GM21529 (cell line): ENCODE data around the gene COL8A1.

Experiments used
- ATAC-seq: cut with Tn5 transposase; IDR thresholded peaks from one replicate; pipeline ENCODE4 v1.9.1; 2021; ENCODE audit not compliant: unreplicated experiment

The COL8A1 gene

GRCh38 chr3:99669879-99670555, 31.6 kb downstream of the COL8A1 start:
- ATAC-seq: no peak

DNA sequence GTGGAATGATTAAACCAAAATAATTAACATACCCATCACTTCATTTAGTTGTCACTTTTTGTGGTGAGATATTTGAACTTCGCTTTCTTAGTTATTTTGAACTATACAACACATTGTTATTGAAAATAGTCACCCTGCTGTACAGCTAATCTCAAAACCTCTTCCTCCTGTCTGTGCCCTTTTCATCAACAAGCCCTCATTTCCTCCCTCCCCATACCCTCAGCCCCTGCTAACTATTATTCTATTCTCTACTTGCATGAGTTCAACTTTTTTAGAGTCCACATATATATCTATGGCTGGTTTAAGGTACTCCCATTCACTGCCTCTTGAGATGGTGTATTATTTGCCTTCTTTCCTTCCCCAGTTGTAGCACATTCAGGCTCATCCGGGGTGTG, 32.2 kb downstream of the COL8A1 start:
- no peak for ATAC-seq

GRCh38 chr3:99674086-99674789, 35.8 kb downstream of the COL8A1 start:
- no peak for ATAC-seq

DNA sequence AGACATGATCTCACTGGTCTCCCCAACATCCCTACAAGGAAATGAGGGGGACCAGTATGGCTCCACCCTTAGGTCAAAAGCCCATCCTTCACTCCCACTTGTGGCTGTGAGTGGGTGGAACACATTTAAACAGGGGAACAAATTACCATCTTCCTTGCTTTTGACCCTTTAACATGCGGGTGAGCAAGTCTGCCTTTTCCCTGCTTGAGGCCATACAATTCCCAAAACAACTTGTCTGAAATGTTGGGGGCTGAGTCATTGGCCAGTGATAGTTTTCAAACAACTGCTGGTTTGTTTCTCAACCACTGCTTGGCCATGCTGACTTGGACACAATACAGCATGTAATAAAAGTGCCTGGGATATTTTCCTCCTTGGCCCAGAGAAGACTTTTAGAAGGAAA, 39.6 kb downstream of the COL8A1 start:
- ATAC-seq: no peak

- ATAC-seq: no peak
These were observed 40.5 kb downstream of the COL8A1 start for GRCh38 chr3:99678896-99679295.

DNA sequence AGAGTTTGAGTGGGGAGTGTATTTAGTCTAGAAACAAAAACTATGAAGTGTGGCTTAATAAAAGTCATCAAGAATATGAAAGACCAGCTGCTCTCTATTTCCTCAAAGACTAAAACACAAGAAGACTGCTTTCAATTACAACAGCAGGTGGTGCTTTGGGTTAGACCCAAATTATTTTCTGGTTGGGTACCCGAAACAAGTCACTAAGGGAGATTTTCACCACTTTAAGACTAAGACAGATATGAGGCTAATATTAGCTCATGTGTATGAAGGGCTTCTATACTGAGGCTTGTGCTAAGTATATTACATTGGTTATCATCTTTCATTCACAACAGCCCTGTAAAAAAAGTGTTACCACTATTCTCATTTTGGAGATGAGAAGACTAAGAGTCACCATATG, 43.1 kb downstream of the COL8A1 start:
- ATAC-seq: no peak

DNA sequence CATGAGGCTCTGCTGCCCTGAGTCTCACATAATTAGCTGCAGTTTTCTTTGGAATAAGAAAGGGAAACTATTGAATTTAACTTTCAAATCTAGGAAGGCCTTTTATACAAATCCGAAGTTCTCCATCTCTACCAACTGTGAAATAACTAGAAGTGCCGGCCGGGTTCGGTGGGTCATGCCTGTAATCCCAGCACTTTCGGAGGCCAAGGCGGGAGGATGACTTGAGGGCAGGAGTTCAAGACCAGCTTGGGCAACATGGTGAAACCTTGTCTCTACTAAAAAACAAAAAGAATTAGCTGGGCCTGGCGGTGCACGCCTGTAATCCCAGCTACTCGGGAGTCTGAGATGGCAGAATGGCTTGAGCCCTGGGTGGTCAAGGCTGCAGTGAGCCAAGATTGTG, 43.6 kb downstream of the COL8A1 start:
- no peak for ATAC-seq

DNA sequence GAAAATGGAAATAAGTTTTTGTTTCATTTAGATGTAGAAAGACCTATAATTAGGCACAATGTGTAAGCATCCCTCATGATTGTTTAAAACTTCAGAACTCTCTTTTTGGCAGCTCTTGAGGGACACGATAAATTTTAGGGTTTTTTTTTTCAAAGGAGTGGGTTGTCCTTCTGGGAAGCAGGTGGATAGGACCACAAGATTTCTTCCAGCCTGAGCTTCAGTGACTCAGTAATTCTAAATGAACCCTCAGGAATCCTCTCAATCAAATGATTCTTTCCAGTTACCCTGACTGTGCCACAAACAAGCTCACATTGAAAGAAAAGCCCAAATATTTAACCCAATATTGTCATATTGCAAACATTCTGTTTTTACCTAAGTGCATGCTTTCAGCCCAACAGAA, 45.1 kb downstream of the COL8A1 start:
- no peak for ATAC-seq

DNA sequence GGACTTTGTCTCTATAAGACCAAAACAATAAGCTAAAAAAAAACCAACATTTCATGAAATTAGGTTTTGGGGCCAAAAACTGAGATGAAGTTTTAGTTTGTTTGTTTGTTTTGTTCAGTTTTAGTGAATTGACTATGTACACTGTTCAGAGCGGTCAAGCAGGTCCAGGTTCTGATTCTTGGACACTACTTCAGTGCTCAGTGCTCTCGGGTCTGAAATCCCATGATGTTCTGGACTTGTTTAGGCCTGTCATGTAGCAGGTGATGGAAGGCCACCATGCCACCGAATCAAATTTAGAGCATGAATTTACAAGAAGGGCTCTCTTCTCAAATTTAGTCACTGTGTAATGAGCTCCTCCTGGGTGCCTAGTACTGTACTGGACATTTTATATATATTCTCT, 45.5 kb downstream of the COL8A1 start:
- ATAC-seq: no peak

DNA sequence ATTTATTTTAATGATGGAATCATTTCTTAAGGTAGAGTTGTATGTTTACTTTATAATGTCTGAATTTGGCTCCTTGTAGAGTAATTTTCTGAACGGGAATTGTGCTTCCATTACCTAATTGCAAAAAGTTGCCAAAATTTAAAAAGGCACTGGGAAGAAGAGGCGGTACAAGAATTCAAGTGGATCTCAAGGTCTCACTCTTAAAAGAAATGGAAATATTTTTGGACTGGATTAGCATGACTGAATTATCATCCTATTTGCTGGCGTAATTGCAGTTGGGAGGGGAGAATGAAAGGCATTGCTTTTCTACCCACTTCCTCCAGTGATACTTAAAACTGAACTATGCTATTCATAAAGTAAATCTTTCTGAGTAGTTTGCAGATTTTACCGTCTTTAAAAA, 46.2 kb downstream of the COL8A1 start:
- no peak for ATAC-seq

GRCh38 chr3:99686469-99686868, 48.1 kb downstream of the COL8A1 start:
- peak; percentile 15 for ATAC-seq

DNA sequence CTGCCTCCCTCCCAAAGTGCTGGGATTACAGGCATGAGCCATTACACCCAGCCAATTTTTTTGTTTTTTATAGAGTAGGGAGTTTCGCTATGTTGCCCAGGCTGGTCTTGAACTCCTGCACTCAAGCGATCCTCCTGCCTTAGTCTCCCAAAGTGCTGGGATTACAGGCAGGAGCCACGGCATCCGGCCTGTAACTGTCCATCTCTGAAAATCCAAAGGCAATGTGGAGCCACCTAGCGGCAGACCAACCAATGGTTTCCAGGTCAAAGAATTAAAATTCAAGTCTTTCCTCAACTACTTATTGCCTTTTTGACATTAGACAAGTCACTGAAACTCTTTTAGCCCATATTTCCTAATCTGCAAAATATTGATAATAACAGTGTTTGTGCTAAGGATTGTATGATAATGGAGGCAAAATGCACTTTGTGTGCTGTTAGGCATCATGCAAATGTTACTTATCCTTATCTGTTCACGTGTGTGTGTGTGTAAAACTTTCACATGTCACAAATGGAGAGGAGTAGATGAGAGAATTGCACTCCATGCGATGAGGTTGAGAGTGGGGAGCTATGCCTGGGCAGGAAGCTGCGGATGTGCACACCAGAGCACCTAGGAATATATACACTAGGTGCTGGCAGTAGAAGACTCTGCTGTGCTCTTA, 48.7 kb downstream of the COL8A1 start:
- ATAC-seq: peak; percentile 82

DNA sequence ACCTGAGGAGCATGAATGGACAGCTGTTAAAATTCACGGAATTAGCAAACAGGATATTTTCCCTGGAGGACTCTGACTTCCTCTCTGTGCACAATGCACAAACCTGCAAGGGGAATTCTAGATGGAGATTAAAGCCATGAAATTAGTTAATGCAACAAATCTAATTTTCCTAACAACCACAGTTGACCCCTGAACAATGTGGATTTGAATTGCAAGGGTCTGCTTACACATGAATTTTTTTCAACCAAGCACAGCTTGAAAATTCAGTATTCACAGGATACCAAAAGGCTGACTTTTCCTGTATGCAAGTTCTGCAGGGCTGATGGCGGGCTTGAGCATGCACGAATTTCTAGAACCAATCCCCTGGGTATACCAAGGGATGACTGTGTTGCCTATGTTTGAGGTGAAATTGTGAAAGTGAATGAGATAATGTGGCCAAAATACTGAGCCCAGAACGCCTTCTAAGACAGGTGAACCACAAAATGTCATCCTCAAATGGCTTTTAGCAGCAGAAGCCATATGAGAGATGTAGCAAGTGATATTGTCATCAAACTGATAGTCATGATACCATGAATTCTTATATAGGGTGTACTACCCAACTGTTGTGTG, 52.5 kb downstream of the COL8A1 start:
- no peak for ATAC-seq

GRCh38 chr3:99693636-99694035, 55.2 kb downstream of the COL8A1 start:
- ATAC-seq: no peak

DNA sequence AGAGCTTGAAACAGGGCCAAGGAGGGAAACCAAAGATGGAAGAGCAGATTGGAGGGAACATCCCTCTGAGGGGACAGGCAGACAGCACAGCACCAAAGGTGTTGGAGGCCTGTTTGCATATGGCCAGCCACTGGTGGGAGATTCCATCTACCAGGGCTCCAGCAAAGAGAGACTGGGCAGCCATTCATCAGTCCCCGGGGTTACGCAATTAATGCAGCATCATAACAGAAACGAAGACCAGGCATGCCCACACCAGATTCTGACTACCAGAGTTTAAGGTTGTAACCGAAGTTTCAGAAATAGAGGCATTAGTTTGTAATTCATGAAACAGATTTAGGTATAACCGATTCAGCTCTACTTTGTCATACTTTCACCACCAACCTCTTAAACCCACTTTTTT, 58.1 kb downstream of the COL8A1 start:
- ATAC-seq: no peak

DNA sequence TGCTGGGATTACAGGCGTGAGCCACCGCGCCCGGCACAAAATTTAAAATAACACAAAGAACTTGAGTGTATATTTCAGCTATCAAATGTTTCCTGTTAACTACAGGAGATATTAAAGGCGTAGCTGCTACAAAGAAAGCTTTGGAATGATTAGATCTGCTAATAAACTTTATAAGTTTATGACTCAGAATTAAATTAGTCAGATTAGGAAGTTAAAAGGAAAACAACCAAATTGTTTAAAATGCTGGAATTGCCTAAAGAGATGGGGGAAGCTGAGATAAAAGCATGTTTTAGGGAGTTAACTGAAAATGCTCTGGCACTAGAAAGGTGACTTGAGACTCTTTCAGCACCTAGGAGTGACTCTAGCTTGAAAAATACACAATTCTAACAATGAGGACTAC, 58.9 kb downstream of the COL8A1 start:
- ATAC-seq: no peak

DNA sequence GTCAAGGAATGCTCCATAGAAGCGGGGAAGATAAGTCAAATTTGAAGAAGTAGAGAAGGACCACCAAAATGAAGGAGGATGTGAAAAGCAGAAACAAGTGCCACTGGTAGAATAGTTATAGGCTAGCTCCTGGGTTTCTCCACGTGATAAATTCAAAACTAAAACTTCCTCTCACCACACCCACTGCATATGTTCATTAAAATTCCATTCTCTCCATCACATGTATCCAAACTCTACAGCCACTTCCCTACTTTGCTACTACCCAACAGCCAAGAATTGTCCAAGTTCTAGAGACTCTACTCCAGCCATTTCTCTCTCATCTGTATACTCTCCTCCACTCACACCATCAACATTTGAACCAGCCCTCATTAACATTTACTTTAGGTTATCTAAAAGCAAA, 60.5 kb downstream of the COL8A1 start:
- no peak for ATAC-seq

GRCh38 chr3:99699841-99700240, 61.4 kb downstream of the COL8A1 start:
- no peak for ATAC-seq

- ATAC-seq: no peak
These were observed 62.4 kb downstream of the COL8A1 start for GRCh38 chr3:99700631-99701268.

DNA sequence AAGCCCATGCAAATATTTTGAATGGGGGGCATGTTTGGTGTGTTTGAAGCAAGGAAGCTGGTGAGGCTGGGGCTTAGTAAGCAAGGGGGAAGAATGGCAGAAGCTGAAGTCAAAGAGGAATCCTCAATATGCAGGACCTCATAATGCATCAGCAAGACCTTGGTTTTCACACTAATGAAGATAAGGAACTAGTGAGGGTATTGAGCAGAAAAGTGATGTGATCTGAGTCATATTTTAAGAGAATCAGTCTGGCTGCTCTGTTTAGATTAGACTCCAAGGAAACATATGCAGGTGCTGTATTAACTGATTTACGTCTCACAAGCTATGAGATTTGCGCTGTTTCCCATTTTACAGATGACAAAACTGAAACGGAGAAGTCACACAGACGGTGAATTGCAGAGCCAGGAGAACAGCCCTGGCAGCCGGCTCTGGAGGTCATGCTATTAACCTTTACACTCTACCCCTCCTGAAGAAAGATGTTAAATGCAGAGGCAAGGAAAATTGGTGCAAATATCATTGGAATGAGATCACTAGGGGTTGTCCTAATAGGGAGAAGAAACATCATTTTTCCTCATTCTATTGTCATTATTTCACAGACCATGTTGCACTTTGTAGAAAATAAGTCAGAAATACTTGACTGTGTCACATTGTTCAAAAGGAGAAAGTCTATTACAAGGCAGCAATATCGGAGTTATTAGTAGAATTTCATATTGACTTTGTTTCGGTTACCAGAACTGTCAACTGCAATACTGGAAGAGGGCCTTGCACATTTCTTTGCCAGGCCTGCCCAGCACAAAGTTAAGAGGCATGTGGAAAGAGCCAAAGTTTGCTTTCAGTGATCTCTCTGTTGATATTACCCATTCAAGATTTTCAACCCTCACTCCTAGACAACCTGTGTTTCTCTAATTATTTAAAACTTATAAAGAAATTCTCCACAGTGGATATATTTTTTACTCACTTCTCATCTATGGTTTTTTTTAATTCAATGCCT, 64.9 kb downstream of the COL8A1 start:
- no peak for ATAC-seq
